HG03064 (cell line): Measurements from ENCODE around the gene PDIK1L.

Source experiments
- ATAC-seq: cut with Tn5 transposase; IDR thresholded peaks from one replicate; pipeline ENCODE4 v1.9.1; 2021; ENCODE audit warnings: low read depth; ENCODE audit not compliant: unreplicated experiment

PDIK1L gene

DNA sequence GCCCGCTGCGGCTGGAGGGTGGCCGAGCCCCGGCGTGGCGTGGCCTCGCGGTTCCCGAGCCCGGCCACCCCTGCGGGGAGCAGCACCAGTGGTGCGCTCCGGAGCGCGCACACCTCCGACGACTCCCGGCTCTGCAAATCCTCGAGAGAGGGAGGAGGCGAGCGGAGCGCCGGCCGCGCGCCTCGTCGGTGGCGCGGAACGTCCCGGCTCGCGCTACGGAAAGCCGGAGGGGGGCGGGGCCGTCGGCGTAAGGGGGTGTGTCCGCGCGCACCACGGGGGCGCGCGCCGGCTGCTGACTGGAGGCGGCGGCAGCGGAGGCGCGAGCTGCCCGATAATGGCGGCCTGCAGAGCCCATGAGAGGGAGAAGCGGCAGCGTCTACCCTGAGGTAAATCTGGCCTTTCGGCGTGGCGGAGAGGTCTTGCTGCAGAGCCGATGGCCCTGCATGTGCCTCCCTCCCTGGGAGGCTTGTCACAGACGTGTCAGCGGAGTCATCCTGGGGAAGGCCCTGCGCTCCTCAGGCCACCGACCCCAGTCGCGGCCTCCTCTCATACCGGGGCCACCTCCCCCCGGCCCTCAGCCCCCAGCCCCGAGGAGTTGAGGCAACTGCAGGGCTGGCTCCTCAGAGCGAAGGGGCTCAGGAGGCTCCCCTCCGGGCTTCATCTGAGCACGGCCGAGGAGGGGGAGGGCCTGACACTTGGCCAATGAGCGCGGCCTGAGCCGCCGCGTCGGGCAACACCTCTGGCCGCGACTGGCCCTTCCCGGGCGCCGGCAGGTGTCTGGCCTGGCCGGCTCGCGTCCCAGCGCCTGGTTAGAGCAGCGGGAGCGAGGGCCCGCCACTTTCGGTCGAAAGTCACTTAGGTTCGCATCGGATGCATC lies at the start of gene PDIK1L:
TSS of gene PDIK1L (plus strand) at position 295 of the 877 bp plus-strand sequence. CDS start 2,485 bp downstream, outside the sequence.
- ATAC-seq: peak; percentile 68

DNA sequence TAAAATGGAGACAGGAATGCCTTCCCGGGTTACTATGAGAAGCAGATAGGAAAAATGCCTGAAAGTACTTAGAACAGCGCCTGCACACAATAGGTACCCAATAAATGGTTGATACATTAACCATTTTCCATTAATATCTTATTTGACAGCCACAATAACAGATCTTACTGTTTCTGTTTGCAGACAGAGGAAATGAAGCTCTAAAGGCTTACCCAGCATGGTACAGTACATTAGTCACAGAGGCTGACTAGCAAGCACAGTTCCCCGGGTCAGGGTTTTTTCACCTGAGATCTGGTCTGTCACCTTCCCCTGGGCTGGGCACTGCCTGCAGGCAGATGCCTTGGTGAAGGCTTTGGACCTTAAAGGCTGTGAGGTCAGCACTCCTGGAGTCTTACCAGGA lies 47.1 kb upstream of the PDIK1L start:
- no peak for ATAC-seq

DNA sequence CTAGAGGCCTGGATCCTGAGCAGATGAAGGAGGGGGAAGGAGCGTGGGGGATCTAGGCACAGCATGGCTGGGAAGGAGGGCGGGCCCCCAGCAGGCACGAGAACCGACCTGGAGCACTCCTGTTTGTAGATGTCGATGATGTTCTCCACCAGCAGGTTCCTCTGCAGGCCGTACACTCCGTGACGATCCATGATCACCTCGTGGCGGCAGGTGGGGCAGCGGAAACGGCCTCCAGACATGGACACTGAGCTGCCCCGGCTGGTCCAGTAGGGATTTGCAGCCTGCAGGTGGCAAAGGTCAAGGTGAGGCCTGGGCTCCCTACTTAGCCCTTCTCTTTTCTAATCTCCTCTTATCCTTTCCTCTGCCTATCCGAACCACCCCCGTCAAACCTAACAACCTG lies 45.5 kb upstream of the PDIK1L start:
- no peak for ATAC-seq

DNA sequence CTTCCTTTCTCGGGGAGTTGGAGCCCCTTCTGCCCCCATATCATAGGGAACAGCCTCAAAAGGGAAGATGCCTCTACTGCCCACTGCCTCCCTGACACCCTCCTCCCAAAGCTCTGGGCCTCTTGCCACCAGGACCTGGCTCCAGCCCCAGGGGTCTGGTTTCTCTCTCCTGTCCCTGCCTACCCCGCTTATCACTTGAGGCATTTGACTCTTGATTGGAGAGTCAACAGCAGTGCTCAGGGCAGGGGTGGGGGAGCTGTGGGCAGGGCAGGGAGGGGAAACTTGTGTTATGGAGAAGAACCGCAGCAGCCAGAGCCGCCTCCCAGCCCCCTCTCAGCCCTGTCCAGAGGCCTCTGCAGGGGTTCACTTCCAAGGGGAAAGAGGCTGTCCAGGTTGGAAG lies 44.8 kb upstream of the PDIK1L start:
- ATAC-seq: no peak

DNA sequence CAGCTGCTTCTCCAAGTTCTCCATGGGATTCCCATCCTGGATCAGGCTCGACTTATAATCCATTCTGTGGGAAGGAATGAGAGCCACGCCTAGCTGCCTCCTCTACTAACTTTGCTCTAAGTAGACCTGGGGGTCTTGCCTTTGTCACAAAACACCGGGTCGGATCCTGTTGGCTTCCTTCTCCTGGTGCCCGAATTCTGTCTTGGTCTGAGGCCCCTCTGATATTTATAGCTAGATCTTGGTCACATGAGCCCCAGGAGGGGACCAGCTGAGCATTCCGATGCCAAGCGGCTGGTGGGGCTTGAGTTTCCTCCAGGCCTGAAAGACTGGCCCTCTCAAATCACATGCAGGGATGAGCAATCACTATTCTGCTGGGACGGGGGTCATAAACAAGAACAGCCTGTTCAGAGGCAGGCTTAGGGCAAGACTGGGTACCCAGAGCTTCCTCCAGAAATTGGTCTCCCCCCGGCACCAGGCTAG lies 44.2 kb upstream of the PDIK1L start, which contains the start of gene TRIM63:
TSS of gene TRIM63 (minus strand) at position 199 of the 480 bp plus-strand sequence. CDS start at position 63, 136 bp downstream.
- ATAC-seq: no peak

DNA sequence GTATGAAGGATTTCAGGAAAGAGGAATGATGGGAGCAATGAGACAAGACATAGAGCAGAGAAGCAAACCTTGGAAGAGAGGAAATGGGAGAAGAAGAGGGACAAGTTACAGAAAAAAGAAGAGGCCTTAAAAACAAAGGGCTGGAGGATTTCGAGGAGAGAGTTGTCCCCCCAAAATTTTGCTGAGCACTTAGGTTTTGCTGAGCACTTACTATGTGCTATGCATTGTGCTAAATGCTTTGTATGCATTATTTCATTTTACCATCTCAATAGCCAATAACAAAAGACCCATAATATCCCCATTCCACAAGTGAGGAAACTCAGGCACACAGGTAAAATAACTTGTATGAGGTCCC lies 41.7 kb upstream of the PDIK1L start:
- ATAC-seq: no peak

DNA sequence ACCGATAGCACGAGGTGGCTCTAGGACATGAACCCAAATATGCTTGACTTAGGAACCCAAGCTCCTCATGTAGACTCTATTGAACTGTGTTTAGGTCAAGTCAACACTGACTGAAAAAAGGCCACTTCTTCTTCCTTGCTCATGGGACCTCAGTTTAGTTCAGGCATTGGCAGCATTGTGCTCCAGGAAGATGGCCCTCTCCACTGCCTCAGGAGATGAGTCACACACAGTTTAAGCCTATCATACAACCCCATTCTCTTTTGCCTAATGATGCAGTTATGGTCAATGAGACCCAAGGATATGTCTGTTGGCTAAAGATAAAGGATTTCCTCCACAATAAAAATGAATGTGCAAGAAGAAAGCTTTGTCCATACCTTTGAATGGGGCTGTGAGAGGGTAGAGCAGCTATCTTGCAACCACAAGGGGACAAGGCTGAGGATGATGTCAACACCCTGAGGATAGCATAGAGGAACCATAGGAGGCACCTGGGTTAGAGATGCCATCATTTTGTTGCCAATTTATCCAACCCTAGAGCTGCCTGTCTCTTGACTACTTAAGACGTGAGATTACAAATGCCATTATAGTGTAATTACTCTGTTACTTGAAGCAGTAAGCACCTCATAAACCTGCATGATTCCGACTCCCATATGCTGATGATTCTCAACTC lies 41.2 kb upstream of the PDIK1L start:
- no peak for ATAC-seq

DNA sequence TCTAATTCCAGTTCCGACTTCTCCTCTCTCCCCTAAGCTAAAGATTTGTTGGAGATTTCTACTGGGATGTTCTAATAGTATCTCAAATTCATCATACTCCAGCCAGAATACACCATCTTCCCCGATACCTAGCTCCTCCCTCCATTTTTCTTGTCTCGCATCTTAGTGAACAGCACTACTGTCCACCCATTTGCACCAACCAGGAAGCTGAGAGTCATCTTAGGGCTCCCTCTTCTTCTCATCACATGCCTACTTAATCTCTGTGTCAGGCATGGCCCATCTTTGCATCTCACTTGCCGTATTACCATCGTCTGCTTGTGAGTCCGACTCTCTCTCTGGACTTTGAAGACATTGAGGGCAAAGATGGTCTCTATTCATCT lies 40.7 kb upstream of the PDIK1L start:
- no peak for ATAC-seq

DNA sequence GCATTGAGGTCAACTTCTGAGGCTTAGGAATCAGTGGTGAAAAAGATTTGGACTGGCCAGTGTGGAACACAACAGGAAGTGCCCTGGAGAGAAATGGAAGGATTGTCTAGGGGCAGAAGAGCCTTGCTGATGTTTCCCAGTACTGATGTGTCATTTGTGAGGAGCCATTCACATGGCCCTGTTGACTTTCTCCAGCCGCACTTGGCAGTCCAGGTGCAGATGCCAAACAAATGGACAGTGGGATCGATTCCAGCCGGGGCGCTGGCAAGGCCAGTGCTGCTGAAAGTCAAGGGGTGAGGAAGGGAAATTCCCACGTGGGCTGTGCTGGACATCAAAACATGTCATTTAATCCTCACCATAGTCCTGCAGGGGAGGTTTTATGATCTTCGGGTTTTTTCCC lies 39.3 kb upstream of the PDIK1L start:
- no peak for ATAC-seq

DNA sequence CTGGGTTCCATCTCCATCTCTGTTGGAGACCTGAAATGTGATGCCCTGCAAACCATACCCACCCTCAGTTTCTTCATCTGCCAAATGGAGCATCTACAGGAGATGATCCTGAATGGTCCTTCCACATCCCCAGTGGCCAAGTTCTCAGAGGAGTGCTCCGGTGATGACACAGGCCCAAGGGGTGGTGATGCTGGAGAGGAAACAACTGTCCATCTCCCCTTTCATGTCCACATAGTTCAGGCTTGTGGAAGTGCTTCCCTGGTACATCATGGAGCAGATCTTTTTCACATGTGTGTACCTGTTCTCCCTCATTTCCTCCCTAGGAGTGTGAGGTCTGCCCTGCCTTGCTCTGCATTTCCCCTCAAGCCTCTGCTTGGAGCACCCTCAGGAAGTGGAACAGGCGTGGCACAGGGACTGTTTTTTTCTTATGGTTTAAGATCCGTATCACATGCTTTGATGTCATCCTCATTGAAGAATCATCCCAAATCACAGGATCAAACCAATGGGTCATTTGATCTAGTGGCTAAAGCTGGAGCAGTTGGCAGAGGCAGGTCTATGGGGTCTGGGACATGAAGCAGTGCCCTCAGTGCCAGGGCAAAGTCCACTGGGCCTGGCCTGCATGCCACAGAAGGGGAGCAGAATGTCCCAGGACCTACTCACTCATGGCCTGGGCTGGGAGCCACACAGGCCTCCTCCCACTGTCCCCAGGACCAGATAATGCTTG lies 36.0 kb upstream of the PDIK1L start:
- no peak for ATAC-seq

DNA sequence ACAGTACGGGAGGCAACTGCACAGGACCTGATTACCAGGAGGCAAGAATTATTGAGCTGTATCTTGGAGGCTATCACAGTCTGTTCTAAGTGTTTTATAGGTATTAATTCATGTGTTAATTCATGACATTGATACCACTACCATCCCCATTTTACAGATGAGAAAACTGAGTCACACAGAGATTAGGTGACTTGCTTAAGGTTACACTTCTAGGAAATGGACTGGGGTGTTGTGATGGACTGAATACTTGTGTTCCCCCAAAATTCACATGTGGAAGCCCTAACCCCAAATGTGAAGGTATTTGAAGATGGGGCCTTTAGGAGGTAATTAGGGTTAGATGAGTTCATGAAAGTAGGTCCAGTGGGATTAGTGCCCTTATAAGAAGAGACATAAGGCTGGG lies 34.1 kb upstream of the PDIK1L start:
- no peak for ATAC-seq

DNA sequence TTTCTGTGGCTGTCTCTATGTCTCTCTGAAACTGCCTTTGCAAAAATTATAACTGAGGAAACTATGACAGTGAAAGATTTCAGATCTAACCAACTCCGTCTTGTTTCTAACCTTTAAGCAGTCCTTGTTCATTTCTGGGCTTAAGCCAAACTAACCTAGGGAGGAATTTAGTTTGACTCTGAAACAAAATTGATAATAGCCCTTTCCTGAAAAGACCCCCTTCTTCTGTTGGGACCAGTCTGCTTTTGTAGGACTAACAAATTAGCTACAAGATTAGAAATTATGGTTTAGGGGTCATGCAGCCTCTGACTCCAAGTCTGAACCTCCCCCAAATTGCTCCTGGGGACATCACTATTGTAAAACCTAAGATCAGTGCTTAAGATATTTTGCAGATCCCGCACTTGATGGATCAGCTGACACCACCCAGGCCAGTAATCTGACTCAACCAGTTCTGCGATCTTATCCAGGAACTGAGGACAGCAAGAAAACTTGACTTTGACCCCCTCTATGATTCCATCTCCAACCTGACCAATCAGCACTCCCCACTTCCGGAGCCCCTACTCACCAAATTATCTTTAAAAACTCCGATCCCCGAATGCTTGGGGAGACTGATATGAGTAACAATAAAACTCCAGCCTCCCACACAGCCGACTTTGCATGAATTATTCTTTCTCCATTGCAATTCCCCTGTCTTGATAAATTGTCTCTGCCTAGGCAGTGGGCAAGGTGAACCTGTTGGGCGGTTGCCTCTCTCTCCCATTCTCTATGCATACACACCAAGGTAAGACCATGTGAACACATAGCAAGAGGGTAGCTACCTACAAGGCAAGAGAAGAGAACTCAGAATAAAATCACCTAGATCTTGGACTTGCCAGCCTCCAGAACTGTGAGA lies 33.1 kb upstream of the PDIK1L start:
- no peak for ATAC-seq

DNA sequence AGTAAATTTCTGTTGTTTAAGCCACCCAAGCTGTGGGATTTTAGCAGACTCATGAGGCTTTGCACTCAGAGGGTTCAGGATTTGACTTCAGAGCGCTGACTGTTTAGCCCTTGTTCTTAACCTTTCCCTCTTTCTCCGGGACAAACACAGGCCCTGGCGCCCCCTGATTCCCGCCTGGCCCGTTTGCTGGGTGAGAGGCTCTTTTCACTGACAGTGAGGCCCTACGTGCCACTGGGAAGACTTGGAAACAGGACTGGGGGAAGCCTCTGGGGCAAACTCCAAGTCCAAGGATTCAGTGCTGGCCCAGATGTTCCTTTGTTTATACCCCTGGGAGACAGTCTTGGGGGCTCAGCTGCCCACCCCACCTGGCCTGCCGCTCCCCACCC lies 32.5 kb upstream of the PDIK1L start:
- no peak for ATAC-seq

DNA sequence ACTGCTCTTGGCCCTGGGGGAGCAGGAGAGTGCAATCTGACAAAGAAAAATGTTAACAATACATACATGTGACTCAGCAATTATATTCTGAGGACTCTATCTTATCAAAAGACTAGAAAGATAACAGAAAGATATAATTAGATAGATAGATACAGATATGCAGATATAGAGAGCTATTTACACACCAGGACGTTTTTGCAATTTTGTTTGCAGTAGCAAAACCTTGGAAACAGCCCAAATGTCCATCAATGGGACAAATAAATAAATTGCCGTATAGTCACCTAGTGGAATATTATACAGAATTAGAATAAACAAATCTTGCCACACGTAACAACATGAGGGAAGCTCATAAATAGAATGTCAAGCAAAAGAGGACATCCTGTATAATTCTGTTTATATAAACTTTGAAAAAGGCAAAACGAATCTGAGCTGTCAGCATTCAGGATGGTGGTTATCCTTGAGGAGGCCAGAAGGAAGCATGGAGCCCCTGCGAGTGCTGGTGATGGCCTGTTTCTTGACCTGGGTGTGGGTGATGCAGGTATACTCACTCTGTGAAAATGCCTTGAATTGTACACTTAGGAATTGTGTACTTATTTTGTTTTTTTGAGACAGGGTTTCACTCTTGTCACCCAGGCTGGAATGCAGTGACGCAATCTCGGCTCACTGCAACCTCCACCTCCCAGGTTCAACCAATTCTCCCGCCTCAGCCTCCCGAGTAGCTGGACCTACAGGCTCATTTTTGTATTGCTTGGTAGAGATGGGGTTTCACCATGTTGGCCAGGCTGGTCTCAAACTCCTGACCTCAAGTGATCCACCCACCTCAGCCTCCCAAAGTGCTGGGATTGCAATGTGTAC lies 31.4 kb upstream of the PDIK1L start:
- no peak for ATAC-seq

DNA sequence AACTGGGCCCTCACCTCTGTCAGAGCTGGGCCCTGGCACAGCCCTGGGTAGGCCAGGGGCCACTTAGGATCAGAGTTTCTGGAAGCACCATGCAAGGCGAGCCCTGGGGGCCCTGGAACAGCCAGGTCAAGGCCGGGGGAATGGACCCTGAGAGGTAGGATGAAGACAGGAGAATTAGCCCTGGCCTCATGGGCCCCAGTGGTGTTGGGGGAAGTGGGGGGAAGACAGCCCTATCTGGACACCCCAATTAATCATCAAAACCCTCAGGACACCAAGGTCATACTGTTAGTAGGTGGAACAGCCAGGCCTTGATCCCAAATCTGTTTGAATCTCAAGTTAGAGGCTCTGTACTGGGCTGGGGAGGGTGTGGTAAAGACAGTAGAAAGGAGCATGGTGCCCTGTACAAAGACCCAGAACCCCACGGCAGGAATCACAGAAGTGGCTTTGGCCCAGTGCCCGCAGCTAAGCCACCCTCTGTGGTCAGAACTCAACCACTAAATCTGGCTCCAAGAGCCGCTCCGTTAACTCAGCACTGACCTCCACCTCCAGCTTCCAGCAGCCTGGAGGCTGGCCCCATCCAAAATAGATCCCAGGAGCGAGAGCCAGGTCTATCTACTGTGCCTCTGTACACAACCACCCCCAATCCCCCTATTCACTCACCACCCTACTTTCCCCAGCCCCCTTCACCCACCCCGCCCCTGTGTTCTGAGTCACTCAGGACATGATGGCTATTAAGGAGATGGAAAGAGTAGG lies 30.2 kb upstream of the PDIK1L start:
- ATAC-seq: no peak

DNA sequence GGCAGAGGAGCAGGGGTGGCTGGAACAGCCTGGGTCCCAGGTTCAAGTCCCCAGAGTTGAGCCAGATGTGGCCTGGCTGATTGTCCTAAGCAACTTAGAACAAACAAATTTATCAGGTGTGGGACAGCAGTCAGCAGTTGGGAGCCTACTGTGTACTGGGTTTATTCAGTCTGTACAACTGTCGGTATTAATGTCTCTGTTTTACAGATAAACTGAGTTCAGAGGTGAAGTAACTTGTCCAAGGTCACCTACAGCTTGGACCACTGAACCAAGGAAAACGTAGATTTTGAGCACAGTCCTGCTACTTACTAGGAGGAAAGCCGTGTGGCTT lies 29.6 kb upstream of the PDIK1L start:
- ATAC-seq: no peak

DNA sequence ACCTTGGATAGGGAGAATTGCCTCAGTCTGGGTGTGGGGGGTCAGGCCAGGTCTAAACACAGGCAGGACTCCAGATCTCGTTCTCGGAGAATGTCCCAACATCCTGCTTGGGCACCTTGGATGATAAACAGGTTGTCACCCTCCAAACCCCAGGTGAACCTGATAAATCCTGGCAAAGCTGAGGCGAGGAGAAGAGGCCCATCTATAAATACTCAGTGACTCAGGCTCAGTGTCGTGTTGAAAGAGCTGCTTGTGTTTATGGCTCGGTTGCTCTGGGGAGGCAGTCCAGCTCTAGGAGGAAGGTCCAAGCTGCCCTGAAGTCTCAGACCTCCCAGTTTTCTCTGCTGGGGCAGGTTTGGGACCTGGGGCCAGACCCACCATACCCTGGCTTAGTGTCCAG lies 28.4 kb upstream of the PDIK1L start:
- ATAC-seq: no peak

DNA sequence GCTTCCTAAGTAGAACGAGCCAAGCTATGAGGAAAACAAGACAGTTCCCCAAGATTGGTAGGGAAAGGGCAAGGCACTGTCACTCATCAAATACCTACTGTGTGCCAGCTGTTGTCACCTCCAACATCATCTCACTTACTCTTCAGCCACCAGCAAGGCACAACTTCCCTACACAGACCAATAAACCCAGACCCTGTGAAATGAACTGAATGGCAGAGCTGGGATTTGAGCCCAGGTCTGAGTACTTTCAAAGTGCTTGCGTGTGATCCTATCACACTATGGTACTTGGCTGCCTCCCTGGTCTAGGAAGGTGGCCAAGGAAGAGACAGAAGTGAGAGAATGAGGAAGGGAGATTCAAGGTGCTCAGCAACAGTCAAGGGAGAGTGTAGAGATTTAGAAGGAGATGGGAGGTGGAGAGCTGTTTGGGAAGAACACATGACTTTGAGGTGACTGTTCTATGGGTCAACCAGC lies 27.5 kb upstream of the PDIK1L start:
- ATAC-seq: no peak

DNA sequence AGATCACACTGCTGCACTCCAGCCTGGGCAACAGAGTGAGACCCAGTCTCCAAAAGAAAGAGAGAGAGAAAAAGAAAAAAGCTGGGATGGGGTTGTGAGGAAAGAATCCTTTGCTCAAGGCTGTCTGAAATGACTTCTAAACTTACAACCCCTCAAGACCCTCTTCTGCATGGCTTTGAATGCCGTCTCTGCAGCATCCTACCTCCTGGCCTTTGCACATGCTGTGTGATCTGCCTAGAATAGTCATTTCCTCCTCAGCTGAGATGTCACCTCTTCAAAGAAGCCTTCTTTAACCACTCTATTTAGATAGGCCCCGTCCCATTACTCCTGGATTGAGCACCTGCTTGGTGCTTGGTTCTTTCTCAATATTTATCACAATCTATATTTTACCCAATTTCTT lies 26.8 kb upstream of the PDIK1L start:
- no peak for ATAC-seq
